Hematopoietic multipotent progenitor cell treated with erythropoietin and hydrocortisone succinate and interleukin-3 and kit ligand, for 6 days (in vitro differentiated cells): Measurements from ENCODE around the gene PTPN7.
"Not testable (repeated sequence)": the region's sequence is repeated elsewhere in the genome, so short reads cannot be mapped to it uniquely, and the experiment has no call there.

Source experiments
- DNase-seq: peaks from one replicate; pipeline ENCODE4 v3.0.0-alpha.2; 2015

Gene PTPN7

GRCh38 chr1:202189001-202189790 is 28.8 kb upstream of the PTPN7 start:
- DNase-seq, result peak; percentile 88

GRCh38 chr1:202187697-202188407 is 27.4 kb upstream of the PTPN7 start:
- no peak for DNase-seq

GRCh38 chr1:202187041-202187671 is 26.8 kb upstream of the PTPN7 start:
- no peak for DNase-seq

- no peak for DNase-seq
Measured at GRCh38 chr1:202186327-202186726, 25.9 kb upstream of the PTPN7 start.

GRCh38 chr1:202184750-202185460 is 24.5 kb upstream of the PTPN7 start:
- DNase-seq, result peak; percentile 93

GRCh38 chr1:202182040-202182877 is 21.9 kb upstream of the PTPN7 start:
- no peak for DNase-seq

- no peak for DNase-seq
Measured at GRCh38 chr1:202181586-202181985, 21.2 kb upstream of the PTPN7 start.

- DNase-seq, result not testable (repeated sequence)
Measured at GRCh38 chr1:202180751-202181139, 20.3 kb upstream of the PTPN7 start.

- no peak for DNase-seq
Measured at GRCh38 chr1:202179828-202180750, 19.7 kb upstream of the PTPN7 start.

GRCh38 chr1:202176949-202177927 is 16.8 kb upstream of the PTPN7 start:
- no peak for DNase-seq

GRCh38 chr1:202173993-202174392 is 13.6 kb upstream of the PTPN7 start:
- no peak for DNase-seq

GRCh38 chr1:202172015-202172355 is 11.6 kb upstream of the PTPN7 start:
- peak; percentile 44 for DNase-seq

- DNase-seq, result no peak
Measured at GRCh38 chr1:202171292-202172014, 11.1 kb upstream of the PTPN7 start.

- DNase-seq, result no peak
Measured at GRCh38 chr1:202170726-202171125, 10.3 kb upstream of the PTPN7 start.

- no peak for DNase-seq
Measured at GRCh38 chr1:202168861-202169260, 8.5 kb upstream of the PTPN7 start.

GRCh38 chr1:202167708-202168415 is 7.5 kb upstream of the PTPN7 start:
- DNase-seq, result peak; percentile 56

- peak; percentile 38 for DNase-seq
Measured at GRCh38 chr1:202167054-202167453, 6.7 kb upstream of the PTPN7 start.
